Activated T-cell treated with anti-CD3 and anti-CD28 coated beads for 24 hours (primary cell): ENCODE results near the gene ANO6.

ENCODE experiments used
- DNase-seq: peaks from one replicate; pipeline ENCODE4 v3.0.0-alpha.2; 2020; ENCODE audit warnings: low read depth

Gene ANO6

DNA sequence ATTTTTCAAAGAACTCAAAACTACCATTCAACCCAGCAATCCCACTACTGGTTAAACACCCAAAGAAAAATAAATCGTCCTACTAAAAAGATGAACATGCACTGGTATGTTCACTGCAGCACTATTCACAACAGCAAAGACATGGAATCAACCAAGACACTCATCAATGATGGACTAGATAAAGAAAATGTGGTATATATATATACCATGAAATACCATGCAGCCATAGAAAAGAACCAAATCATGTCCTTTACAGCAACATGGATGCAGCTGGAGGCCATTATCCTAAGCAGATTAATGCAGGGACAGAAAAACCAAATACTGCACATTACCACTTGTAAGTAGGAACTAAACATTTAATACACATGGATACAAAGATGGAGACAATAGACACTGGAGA lies 3.8 kb upstream of the ANO6 start:
- no peak for DNase-seq

DNA sequence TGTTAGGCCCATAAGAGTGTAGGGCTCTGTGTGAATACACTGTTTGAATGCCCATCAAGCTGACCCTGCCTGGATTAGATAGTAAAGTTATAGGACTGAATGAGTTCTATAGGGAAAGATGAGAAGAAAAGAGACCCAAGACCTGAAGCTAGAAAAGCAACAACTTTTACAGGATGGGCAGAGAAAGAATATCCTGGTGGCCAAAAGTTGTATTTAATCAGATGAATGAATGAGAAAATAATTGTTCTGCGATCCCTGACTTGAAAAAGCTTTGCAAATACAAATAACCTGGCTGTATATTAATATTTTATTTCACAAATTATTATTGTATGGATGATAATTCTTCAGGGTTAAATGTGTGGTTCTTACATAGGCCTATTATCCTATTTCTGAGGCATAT lies 2.8 kb upstream of the ANO6 start:
- DNase-seq = no peak

DNA sequence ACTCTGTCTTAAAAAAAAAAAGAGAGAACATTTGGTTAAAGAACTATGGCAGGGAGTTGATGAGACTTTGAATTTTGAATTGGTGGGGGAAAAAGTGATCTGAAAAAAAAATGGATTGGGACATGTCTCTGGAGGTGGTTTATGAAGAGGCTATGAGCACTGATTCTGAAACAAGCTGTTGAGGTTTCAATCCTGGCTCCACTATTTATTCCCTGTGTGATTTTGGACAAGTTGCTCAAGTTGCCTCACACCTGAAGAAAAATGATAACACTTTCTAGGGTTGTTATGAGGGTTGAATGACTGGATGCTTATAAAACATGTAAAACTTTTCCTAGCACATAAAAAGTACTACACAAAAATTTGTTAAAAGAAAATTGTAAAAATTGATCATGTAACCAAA lies 1.8 kb upstream of the ANO6 start:
- DNase-seq = no peak

- no peak for DNase-seq
These were observed 1.0 kb upstream of the ANO6 start for GRCh38 chr12:45214749-45215418.

DNA sequence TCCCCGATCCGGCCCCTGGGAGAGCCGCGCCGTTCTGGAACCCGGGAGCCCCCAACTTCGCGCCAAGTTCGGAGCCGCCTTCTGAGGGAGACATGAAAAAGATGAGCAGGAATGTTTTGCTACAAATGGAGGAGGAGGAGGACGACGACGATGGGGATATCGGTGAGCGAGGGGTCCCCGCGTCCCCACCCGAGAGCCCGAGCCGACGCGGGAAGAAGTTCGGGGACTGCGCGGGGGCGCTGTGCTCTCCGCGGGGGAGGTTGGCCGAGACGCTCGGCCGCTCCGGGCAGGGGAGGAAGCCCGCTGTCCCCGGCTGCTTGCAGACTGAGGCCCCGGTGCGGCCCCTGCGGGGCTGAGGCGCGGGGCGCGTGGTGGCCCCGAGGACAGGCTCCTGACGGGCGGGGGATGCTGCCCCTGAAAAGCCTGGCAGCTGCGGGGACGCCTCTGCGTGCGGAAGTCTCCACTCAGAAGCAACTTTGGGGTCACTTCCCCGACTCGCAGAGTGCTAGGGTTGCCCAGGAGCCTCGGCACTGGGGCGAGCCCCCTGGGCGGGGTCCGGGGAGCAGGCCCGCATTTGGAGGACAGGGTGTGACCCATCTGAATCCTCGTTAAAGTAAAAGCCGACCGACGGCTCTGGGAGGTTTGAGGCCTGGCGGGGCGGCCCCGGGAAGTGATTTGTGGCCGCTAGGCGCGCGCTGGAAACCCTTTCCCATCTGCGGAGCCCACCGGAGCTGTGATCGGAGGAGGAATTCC lies 511 bp downstream of the ANO6 start:
- peak; percentile 26 for DNase-seq

GRCh38 chr12:45216983-45217485 lies 1.1 kb downstream of the ANO6 start:
- no peak for DNase-seq

GRCh38 chr12:45217846-45218245 lies 2.0 kb downstream of the ANO6 start:
- no peak for DNase-seq

GRCh38 chr12:45219621-45220020 lies 3.7 kb downstream of the ANO6 start:
- no peak for DNase-seq

GRCh38 chr12:45220363-45220931 lies 4.6 kb downstream of the ANO6 start:
- DNase-seq = no peak

DNA sequence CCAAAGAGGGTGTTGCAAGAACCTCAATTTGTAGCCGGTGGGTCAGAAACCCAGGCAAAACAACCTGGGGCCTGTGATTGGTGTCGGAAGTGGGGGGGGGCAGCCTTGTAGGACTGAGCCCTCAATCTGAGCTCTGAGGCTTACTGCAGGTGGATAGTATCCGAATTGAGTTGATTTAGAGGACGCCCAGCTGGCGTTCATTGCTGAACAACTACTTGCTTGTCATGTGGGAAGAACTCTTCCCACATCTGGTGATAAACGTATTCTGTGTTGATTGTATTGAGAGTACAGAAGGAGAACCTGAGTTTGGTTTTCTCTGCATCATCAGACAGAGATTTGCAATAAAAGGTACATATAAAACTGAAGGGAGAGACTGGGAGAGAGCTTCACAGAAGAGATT lies 5.1 kb downstream of the ANO6 start:
- DNase-seq = no peak

- no peak for DNase-seq
These were observed 8.0 kb downstream of the ANO6 start for GRCh38 chr12:45223868-45224267.

DNA sequence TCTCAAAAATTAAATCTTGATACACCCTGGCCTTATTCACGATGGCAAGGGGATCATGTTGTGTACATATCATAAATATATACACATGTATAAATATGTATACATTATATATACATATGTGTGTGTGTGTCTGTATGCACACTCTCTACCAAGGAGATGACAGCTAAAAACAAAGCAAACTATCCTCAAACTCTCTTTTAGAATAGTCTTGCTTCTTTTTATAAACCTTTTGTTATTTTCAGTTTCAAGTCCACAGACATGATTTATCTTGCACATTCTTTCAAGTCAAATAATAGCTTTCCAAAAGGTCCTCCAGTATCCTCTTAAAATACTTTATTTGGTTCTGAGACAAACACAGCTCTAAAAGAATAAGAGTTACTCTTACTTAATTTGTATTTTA lies 8.4 kb downstream of the ANO6 start:
- no peak for DNase-seq

DNA sequence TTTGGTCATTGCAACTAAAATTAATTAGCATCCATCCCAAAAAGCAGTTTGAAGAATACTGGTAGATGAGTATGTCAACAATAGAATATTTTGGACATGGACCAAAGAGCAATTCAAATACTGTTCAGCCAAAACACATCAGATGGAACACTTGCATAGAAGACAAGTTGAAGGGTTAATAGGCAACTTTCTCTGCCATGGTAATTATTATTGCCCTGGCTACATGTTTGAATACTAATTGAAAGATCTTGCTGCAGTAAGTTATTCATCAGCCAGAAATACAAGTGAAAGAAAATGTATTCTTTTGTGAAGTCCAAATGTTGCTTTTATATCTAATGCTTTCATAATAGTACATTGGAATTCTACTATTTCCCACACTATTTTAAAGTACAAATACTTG lies 10.1 kb downstream of the ANO6 start:
- DNase-seq = no peak

DNA sequence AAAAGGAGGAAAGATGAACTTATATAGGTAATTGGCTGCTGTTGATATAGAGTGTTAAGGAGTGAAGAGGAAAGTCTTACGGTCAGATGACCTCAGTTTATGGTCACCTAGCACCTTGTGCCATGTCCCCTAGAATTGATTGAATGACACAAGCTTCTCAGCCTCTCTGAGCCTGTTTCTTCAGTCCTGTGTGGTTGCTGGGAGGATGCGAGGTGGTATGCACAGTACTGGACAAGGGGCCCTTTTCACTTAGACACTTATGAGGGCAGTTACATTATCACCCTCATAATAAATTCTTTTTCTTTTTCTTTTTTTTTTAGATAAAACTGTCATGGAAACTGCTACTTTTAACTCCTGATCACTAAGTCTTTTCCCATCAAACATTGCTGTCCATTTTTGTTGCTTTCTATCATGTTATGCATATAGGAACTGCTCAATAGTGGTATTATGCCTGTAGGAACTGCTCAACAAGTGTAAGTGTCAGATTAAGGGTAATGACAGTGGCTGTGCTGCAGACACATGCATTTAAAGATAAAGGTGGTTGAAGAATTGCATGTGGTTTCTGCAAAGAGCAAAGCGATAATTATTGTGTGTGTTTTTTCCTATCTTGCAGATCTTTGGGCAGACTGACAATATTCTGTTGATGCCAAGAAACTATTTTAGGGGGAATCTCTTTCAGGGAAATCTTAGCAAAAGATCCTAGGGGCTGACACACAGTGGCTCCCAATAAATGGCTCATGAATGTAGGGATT lies 11.6 kb downstream of the ANO6 start:
- no peak for DNase-seq

- no peak for DNase-seq
These were observed 15.7 kb downstream of the ANO6 start for GRCh38 chr12:45231515-45232145.

DNA sequence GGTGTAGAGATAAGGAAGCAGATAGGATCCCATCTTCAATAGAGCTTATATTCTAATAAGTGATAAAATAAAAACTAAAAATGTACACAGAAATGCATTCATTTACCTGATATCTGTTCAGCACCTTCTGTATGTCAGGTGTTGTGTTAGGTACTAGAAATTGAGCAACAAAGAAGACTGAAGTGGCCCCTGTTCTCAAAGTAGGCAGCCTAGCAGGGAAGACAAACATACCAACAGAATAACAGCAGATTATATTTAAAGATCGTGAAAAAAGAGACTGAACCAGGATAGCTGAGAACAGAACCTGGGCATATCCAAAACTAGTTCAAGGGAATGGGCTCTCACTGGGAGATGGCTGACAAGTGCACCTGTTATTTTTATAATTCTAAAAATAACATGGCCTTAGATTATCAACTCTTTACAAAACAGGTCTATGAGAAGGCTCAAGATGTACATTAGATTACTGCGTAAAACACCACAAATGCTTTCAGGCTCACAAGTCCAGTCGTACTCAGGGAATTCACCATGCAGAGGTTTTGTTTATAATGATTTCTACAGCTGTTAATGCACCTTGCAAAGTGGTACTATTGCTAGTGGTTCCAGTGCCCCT lies 16.4 kb downstream of the ANO6 start:
- DNase-seq = no peak

GRCh38 chr12:45232756-45233372 lies 17.0 kb downstream of the ANO6 start:
- DNase-seq = peak; percentile 40

- DNase-seq = no peak
These were observed 18.4 kb downstream of the ANO6 start for GRCh38 chr12:45234139-45234865.

DNA sequence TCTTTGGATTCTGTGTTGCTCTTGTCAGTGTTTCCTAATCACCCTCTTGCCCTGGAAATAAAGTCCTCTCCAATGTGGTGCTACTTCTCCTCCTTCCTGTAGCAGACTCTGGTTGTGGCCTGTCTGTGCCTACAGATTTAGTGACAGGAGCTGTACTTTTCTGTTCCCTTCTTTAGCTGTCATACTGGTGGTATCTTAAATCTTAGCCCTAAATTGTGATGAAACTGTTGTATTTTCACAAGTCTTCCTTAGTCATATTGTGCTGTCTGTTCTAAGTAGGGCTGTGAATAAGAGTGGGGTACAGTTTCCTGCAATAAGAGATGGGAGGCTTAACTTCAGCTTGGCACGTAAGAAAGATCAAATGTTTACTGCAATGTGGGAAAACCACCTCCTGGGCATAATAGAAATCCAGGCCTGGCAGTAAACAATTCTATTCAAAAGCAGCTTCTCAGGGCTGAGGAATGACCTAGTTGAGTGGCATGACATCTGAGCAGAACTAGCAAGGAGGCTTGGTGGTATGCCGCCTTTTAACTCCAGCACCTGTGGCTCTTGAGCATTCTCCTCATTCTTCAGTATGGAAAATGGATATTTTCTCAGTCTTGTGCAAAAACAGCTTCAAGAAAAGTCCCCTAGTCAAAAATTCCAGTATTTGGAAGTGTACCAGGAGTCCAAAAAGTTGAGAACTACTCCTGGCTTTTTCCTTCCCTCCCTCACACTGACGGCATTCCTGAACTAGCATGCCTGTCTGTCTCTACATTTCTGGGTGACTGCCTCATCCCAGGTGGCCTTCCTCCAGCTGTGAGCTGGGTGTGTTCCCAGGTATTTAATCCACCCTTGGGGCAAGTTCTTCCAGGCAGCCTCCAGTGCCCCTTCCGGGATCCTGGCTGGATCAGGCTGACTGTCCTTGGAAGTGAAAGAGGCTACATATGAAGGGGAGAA lies 19.5 kb downstream of the ANO6 start:
- no peak for DNase-seq
